ENCODE results near the gene EEPD1.

- TF ChIP-seq, protein P1, sequence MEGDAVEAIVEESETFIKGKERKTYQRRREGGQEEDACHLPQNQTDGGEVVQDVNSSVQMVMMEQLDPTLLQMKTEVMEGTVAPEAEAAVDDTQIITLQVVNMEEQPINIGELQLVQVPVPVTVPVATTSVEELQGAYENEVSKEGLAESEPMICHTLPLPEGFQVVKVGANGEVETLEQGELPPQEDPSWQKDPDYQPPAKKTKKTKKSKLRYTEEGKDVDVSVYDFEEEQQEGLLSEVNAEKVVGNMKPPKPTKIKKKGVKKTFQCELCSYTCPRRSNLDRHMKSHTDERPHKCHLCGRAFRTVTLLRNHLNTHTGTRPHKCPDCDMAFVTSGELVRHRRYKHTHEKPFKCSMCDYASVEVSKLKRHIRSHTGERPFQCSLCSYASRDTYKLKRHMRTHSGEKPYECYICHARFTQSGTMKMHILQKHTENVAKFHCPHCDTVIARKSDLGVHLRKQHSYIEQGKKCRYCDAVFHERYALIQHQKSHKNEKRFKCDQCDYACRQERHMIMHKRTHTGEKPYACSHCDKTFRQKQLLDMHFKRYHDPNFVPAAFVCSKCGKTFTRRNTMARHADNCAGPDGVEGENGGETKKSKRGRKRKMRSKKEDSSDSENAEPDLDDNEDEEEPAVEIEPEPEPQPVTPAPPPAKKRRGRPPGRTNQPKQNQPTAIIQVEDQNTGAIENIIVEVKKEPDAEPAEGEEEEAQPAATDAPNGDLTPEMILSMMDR (IDR thresholded peaks at IDR 0.05), result no peak
- TF ChIP-seq POLR2A (IDR thresholded peaks at IDR 0.05), result no peak
Observed at GRCh38 chr7:36115448-36116321, 37.4 kb upstream of the EEPD1 start.
